Measurements from ENCODE around the gene PRKAG2. TPM values are rescaled to one million over a fixed set of nuclear protein-coding genes. Genes with fewer than 3 reads are reported as not detected.

PRKAG2 gene
- total RNA-seq, 1 donor from 2014 or later: 18.5 TPM

GRCh38 chr7:151657173-151657572, 219.7 kb downstream of the PRKAG2 start:
- H3K9me3 Mint-ChIP-seq: no peaks in the 10 kb centered on the region
- H3K27ac Mint-ChIP-seq: no peak overlapping the region
- no peak for DNase-seq (ENCODE audit: low spot score)
- H3K36me3 Mint-ChIP-seq (ENCODE audit: low read depth): no peaks in the 10 kb centered on the region
- H3K4me1 Mint-ChIP-seq (ENCODE audit: low read depth): no peaks in the 10 kb centered on the region
- H3K4me3 Mint-ChIP-seq: no peak overlapping the region
- intact Hi-C loops (cut with micrococcal nuclease): no loop called here
- peaks cover 8% of the 10 kb centered on the region for H3K27me3 Mint-ChIP-seq (ENCODE audit: insufficient read depth)

GRCh38 chr7:151655555-151655954, 221.4 kb downstream of the PRKAG2 start:
- no peaks in the 10 kb centered on the region for H3K36me3 Mint-ChIP-seq (ENCODE audit: low read depth)
- intact Hi-C loops (cut with micrococcal nuclease): loop anchor here (2.0 kb wide), 1 partner anchor 59 kb away; no protein-coding TSS in a partner anchor
- no peak overlapping the region for H3K27ac Mint-ChIP-seq

GRCh38 chr7:151652111-151652510, 224.8 kb downstream of the PRKAG2 start:
- H3K4me1 Mint-ChIP-seq (ENCODE audit: low read depth): no peaks in the 10 kb centered on the region
- peaks cover 7% of the 10 kb centered on the region for H3K27me3 Mint-ChIP-seq (ENCODE audit: insufficient read depth)
- no peaks in the 10 kb centered on the region for H3K9me3 Mint-ChIP-seq
- H3K27ac Mint-ChIP-seq: no peak overlapping the region
- no peaks in the 10 kb centered on the region for H3K36me3 Mint-ChIP-seq (ENCODE audit: low read depth)
- H3K4me3 Mint-ChIP-seq: no peak overlapping the region
- intact Hi-C loops (cut with micrococcal nuclease): no loop called here
- DNase-seq (ENCODE audit: low spot score): no peak

More at GRCh38 chr7:151655555-151655954, 221.4 kb downstream of the PRKAG2 start:
- H3K4me1 Mint-ChIP-seq (ENCODE audit: low read depth): no peaks in the 10 kb centered on the region
- H3K27me3 Mint-ChIP-seq (ENCODE audit: insufficient read depth): peaks cover 6% of the 10 kb centered on the region
- no peaks in the 10 kb centered on the region for H3K9me3 Mint-ChIP-seq
- no peak overlapping the region for H3K4me3 Mint-ChIP-seq
- DNase-seq (ENCODE audit: low spot score): no peak

GRCh38 chr7:151650161-151650560, 226.8 kb downstream of the PRKAG2 start:
- Mint-ChIP-seq H3K4me1 (ENCODE audit: low read depth) (no peaks in the 10 kb centered on the region), H3K36me3 (ENCODE audit: low read depth) (no peaks in the 10 kb centered on the region), H3K9me3 (no peaks in the 10 kb centered on the region), H3K27me3 (ENCODE audit: insufficient read depth) (peaks cover 7% of the 10 kb centered on the region), H3K4me3 (no peak overlapping the region), H3K27ac (no peak overlapping the region)
- no peak for DNase-seq (ENCODE audit: low spot score)
- intact Hi-C loops (cut with micrococcal nuclease): no loop called here

- intact Hi-C loops (cut with micrococcal nuclease): no loop called here
- peaks cover 9% of the 10 kb centered on the region for H3K27me3 Mint-ChIP-seq (ENCODE audit: insufficient read depth)
- H3K4me1 Mint-ChIP-seq (ENCODE audit: low read depth): no peaks in the 10 kb centered on the region
- DNase-seq (ENCODE audit: low spot score): no peak
- no peak overlapping the region for H3K4me3 Mint-ChIP-seq
- H3K36me3 Mint-ChIP-seq (ENCODE audit: low read depth): no peaks in the 10 kb centered on the region
- no peak overlapping the region for H3K27ac Mint-ChIP-seq
- peaks cover 4% of the 10 kb centered on the region for H3K9me3 Mint-ChIP-seq
Measured at GRCh38 chr7:151648429-151648828, 228.5 kb downstream of the PRKAG2 start.

- DNase-seq (ENCODE audit: low spot score): no peak
- Mint-ChIP-seq H3K4me3 (no peak overlapping the region), H3K4me1 (ENCODE audit: low read depth) (no peaks in the 10 kb centered on the region), H3K36me3 (ENCODE audit: low read depth) (no peaks in the 10 kb centered on the region), H3K27ac (no peak overlapping the region), H3K9me3 (peaks cover 4% of the 10 kb centered on the region), H3K27me3 (ENCODE audit: insufficient read depth) (peaks cover 9% of the 10 kb centered on the region)
- intact Hi-C loops (cut with micrococcal nuclease): no loop called here
Measured at GRCh38 chr7:151647874-151648273, 229.0 kb downstream of the PRKAG2 start.

- no peak for DNase-seq (ENCODE audit: low spot score)
- H3K36me3 Mint-ChIP-seq (ENCODE audit: low read depth): no peaks in the 10 kb centered on the region
- intact Hi-C loops (cut with micrococcal nuclease): no loop called here
- no peak overlapping the region for H3K4me3 Mint-ChIP-seq
- peaks cover 4% of the 10 kb centered on the region for H3K9me3 Mint-ChIP-seq
- H3K27ac Mint-ChIP-seq: no peak overlapping the region
- peaks cover 8% of the 10 kb centered on the region for H3K27me3 Mint-ChIP-seq (ENCODE audit: insufficient read depth)
- H3K4me1 Mint-ChIP-seq (ENCODE audit: low read depth): no peaks in the 10 kb centered on the region
Measured at GRCh38 chr7:151647006-151647405, 229.9 kb downstream of the PRKAG2 start.

- no peak for DNase-seq (ENCODE audit: low spot score)
- Mint-ChIP-seq H3K4me1 (ENCODE audit: low read depth) (no peaks in the 10 kb centered on the region), H3K9me3 (peaks cover 4% of the 10 kb centered on the region), H3K27me3 (ENCODE audit: insufficient read depth) (peaks cover 5% of the 10 kb centered on the region), H3K27ac (no peak overlapping the region), H3K36me3 (ENCODE audit: low read depth) (no peaks in the 10 kb centered on the region), H3K4me3 (no peak overlapping the region)
- intact Hi-C loops (cut with micrococcal nuclease): no loop called here
Measured at GRCh38 chr7:151645311-151645710, 231.6 kb downstream of the PRKAG2 start.

- intact Hi-C loops (cut with micrococcal nuclease): no loop called here
- Mint-ChIP-seq H3K27ac (no peak overlapping the region), H3K9me3 (peaks cover 4% of the 10 kb centered on the region), H3K36me3 (ENCODE audit: low read depth) (no peaks in the 10 kb centered on the region), H3K4me3 (no peak overlapping the region), H3K4me1 (ENCODE audit: low read depth) (no peaks in the 10 kb centered on the region), H3K27me3 (ENCODE audit: insufficient read depth) (peaks cover 4% of the 10 kb centered on the region)
- DNase-seq (ENCODE audit: low spot score): no peak
Measured at GRCh38 chr7:151644554-151644953, 232.4 kb downstream of the PRKAG2 start.

GRCh38 chr7:151642746-151643145, 234.2 kb downstream of the PRKAG2 start:
- DNase-seq (ENCODE audit: low spot score): no peak

GRCh38 chr7:151641587-151641986, 235.3 kb downstream of the PRKAG2 start:
- H3K9me3 Mint-ChIP-seq: peaks cover 4% of the 10 kb centered on the region
- no peak for DNase-seq (ENCODE audit: low spot score)
- no peaks in the 10 kb centered on the region for H3K4me1 Mint-ChIP-seq (ENCODE audit: low read depth)
- H3K27me3 Mint-ChIP-seq (ENCODE audit: insufficient read depth): peaks cover 8% of the 10 kb centered on the region
- no peaks in the 10 kb centered on the region for H3K36me3 Mint-ChIP-seq (ENCODE audit: low read depth)
- H3K27ac Mint-ChIP-seq: no peak overlapping the region
- intact Hi-C loops (cut with micrococcal nuclease): no loop called here
- H3K4me3 Mint-ChIP-seq: no peak overlapping the region

More at GRCh38 chr7:151642746-151643145, 234.2 kb downstream of the PRKAG2 start:
- peaks cover 4% of the 10 kb centered on the region for H3K9me3 Mint-ChIP-seq
- H3K4me1 Mint-ChIP-seq (ENCODE audit: low read depth): no peaks in the 10 kb centered on the region
- peaks cover 8% of the 10 kb centered on the region for H3K27me3 Mint-ChIP-seq (ENCODE audit: insufficient read depth)
- H3K4me3 Mint-ChIP-seq: no peak overlapping the region
- intact Hi-C loops (cut with micrococcal nuclease): no loop called here
- no peaks in the 10 kb centered on the region for H3K36me3 Mint-ChIP-seq (ENCODE audit: low read depth)
- no peak overlapping the region for H3K27ac Mint-ChIP-seq

GRCh38 chr7:151637781-151638261, 239.1 kb downstream of the PRKAG2 start:
- Mint-ChIP-seq H3K36me3 (ENCODE audit: low read depth) (peaks cover 3% of the 10 kb centered on the region), H3K9me3 (peaks cover 5% of the 10 kb centered on the region), H3K27me3 (ENCODE audit: insufficient read depth) (peaks cover 6% of the 10 kb centered on the region), H3K4me3 (no peak overlapping the region), H3K27ac (no peak overlapping the region), H3K4me1 (ENCODE audit: low read depth) (peaks cover 7% of the 10 kb centered on the region)
- DNase-seq (ENCODE audit: low spot score): no peak
- intact Hi-C loops (cut with micrococcal nuclease): loop anchor here (10.0 kb wide), 1 partner anchor 787 kb away; no protein-coding TSS in a partner anchor

GRCh38 chr7:151634643-151635042, 242.3 kb downstream of the PRKAG2 start:
- Mint-ChIP-seq H3K9me3 (peaks cover 5% of the 10 kb centered on the region), H3K36me3 (ENCODE audit: low read depth) (peaks cover 3% of the 10 kb centered on the region), H3K27ac (no peak overlapping the region), H3K27me3 (ENCODE audit: insufficient read depth) (peaks cover 15% of the 10 kb centered on the region), H3K4me3 (no peak overlapping the region), H3K4me1 (ENCODE audit: low read depth) (peaks cover 23% of the 10 kb centered on the region)
- intact Hi-C loops (cut with micrococcal nuclease): loop anchor here (5.0 to 10.0 kb wide), 4 partner anchors 162 to 790 kb away; partner anchors contain the start of genes CHPF2 and GALNT11
- DNase-seq (ENCODE audit: low spot score): no peak

- no peak for DNase-seq (ENCODE audit: low spot score)
- peaks cover 9% of the 10 kb centered on the region for H3K27me3 Mint-ChIP-seq (ENCODE audit: insufficient read depth)
- H3K27ac Mint-ChIP-seq: peak overlapping the region; percentile 96
- H3K4me3 Mint-ChIP-seq: peak overlapping the region; percentile 94
- H3K36me3 Mint-ChIP-seq (ENCODE audit: low read depth): peaks cover 3% of the 10 kb centered on the region
- H3K4me1 Mint-ChIP-seq (ENCODE audit: low read depth): peaks cover 23% of the 10 kb centered on the region
- H3K9me3 Mint-ChIP-seq: peaks cover 5% of the 10 kb centered on the region
- intact Hi-C loops (cut with micrococcal nuclease): loop anchor here (1.0 to 10.0 kb wide), 7 partner anchors 113 to 791 kb away; partner anchors contain the start of genes CHPF2 and GALNT11
Measured at GRCh38 chr7:151633516-151633812, 243.5 kb downstream of the PRKAG2 start.
